Right lobe of liver (tissue), 6 donors: ENCODE results near the gene S1PR3. TPM values are rescaled to one million over a fixed set of nuclear protein-coding genes. Genes with fewer than 3 reads are reported as not detected.

Experiments
- ATAC-seq, 4 donors: fragments of 200-7000 bp; cut with Tn5 transposase; one replicate each; pipeline ENCODE4 v1.9.1; 2020; ENCODE audit warnings: mild to moderate bottlenecking in 4 of 4, moderate library complexity in 4 of 4
- DNase-seq, 3 donors: peaks; one replicate each; pipeline ENCODE4 v3.0.0-alpha.2; 2020
- H3K27ac ChIP-seq, 3 donors: fragments of 200-600 bp; one replicate each; pipeline ENCODE4 v1.8.0; 2022
- H3K27me3 ChIP-seq, 2 donors: fragments of 200-600 bp; one replicate each; pipeline ENCODE4 v1.8.0; 2022
- H3K36me3 ChIP-seq, 4 donors: fragments of 200-600 bp; sonication (generic) in 1 of 4; one replicate each; pipeline versions ENCODE4 v1.5.1 to v1.8.0; 2017 to 2022; ENCODE audit warnings: control low read depth in 1 of 4
- H3K4me1 ChIP-seq, 4 donors: fragments of 200-600 bp; sonication (generic) in 1 of 4; one replicate each; pipeline versions ENCODE4 v1.5.1 to v1.8.0; 2017 to 2022; ENCODE audit warnings: control low read depth in 1 of 4
- H3K4me3 ChIP-seq, 3 donors: fragments of 200-600 bp; one replicate each; pipeline ENCODE4 v1.8.0; 2022
- H3K9me3 ChIP-seq, 4 donors: fragments of 200-600 bp; sonication (generic) in 1 of 4; one replicate each; pipeline versions ENCODE4 v1.5.1 to v1.8.0; 2017 to 2022; ENCODE audit warnings: control low read depth in 1 of 4
- CTCF ChIP-seq, 4 donors: fragments of 200-600 bp in 3 of 4; fragments of 450-650 bp in 1 of 4; IDR thresholded peaks; one replicate each; pipeline versions ENCODE4 v1.5.1 to v1.8.0; 2016 to 2022; ENCODE audit warnings: antibody characterized with exemption in 4 of 4, mild to moderate bottlenecking in 2 of 4
- POLR2A ChIP-seq: fragments of 450-650 bp; IDR thresholded peaks from one replicate; pipeline ENCODE4 v1.6.1; 2017; ENCODE audit warnings: antibody characterized with exemption, mild to moderate bottlenecking
- WGBS: methylation state at CpG from one replicate; pipeline ENCODE4 v1.1.6; 2018; ENCODE audit warnings: low coverage, low lambda C conversion rate; ENCODE audit not compliant: insufficient coverage; ENCODE audit errors: missing lambda C conversion rate; 5-methylcytosine and 5-hydroxymethylcytosine counted together
- intact Hi-C, 2 donors: fragments of 100-400 bp; cut with DNase I; formaldehyde crosslinking; loops; one replicate each; pipeline versions ENCODE4 v1.11.2 to v1.14.1; 2022
- total RNA-seq, 6 experiments: library from RNA; depleted of rRNA in 2 of 6; stranded (reverse); fragments of >200 nt in 2 of 6; fragmentation: NEBNext Ultra II Directional in 3 of 6; extraction: Animal tissue kit (Norgen Biotek cat#: 25700) in 3 of 6; gene quantifications; one replicate each; pipeline versions ENCODE4 v1.1.0 to v1.2.4, GENCODE V29; 2016 to 2023
- donor health status: DM: no; HTN: yes; CAD: no.
- donor health status: DM: no; HTN: no; CAD: no.
- donor health status: DM: no; HTN: no; CAD: no.
- donor health status: DM: no; HTN: yes; CAD: no.
- donor health status: DM: no; HTN: yes; CAD: no.

The S1PR3 gene
- total RNA-seq, 6 experiments from 2014 or later = 1.0 to 9.5 (median 5.0) TPM

GRCh38 chr9:89039104-89039465 is 47.8 kb downstream of the S1PR3 start:
- DNase-seq (no peak), ATAC-seq (no peak)
- Histone ChIP-seq H3K4me3 (no peak overlapping the region), H3K27me3 (no peaks in the 10 kb centered on the region), H3K36me3 (no peaks in the 10 kb centered on the region), H3K4me1 (no peaks in the 10 kb centered on the region), H3K27ac (no peak overlapping the region), H3K9me3 (no peaks in the 10 kb centered on the region)
- TF ChIP-seq POLR2A (no peak), CTCF (IDR thresholded peaks at IDR 0.05) (no peak)
- intact Hi-C loops = no loop called here
- WGBS = 86% methylated on average over 2 of the region's 4 CpGs

- DNase-seq = no peak
- Histone ChIP-seq H3K4me3 (no peak overlapping the region), H3K36me3 (no peaks in the 10 kb centered on the region), H3K4me1 (no peaks in the 10 kb centered on the region), H3K27ac (no peak overlapping the region), H3K9me3 (no peaks in the 10 kb centered on the region), H3K27me3 (no peaks in the 10 kb centered on the region)
- TF ChIP-seq POLR2A (no peak), CTCF (IDR thresholded peaks at IDR 0.05) (no peak)
- intact Hi-C loops = no loop called here
- ATAC-seq = no peak
- 88% methylated on average over 2 of the region's 2 CpGs for WGBS
Measured at GRCh38 chr9:89039664-89040063, 48.4 kb downstream of the S1PR3 start.

- intact Hi-C loops = no loop called here
- no peaks in the 10 kb centered on the region for H3K9me3 ChIP-seq
- 92% methylated on average over 7 of the region's 9 CpGs for WGBS
- H3K27me3 ChIP-seq = no peaks in the 10 kb centered on the region
- DNase-seq = no peak
- H3K27ac ChIP-seq = no peak overlapping the region
- H3K4me1 ChIP-seq = no peaks in the 10 kb centered on the region
- TF ChIP-seq POLR2A (no peak), CTCF (IDR thresholded peaks at IDR 0.05) (no peak)
- no peak overlapping the region for H3K4me3 ChIP-seq
- H3K36me3 ChIP-seq = no peaks in the 10 kb centered on the region
- ATAC-seq = no peak
Measured at GRCh38 chr9:89042984-89043383, 51.7 kb downstream of the S1PR3 start.

GRCh38 chr9:89044104-89044503 is 52.8 kb downstream of the S1PR3 start:
- Histone ChIP-seq H3K4me3 (no peak overlapping the region), H3K36me3 (no peaks in the 10 kb centered on the region), H3K27ac (no peak overlapping the region), H3K27me3 (no peaks in the 10 kb centered on the region), H3K4me1 (no peaks in the 10 kb centered on the region), H3K9me3 (no peaks in the 10 kb centered on the region)
- 83% methylated on average over 2 of the region's 2 CpGs for WGBS
- ATAC-seq (no peak), DNase-seq (no peak)
- intact Hi-C loops = no loop called here
- TF ChIP-seq POLR2A = no peak
- TF ChIP-seq CTCF (IDR thresholded peaks at IDR 0.05) = no peak

GRCh38 chr9:89044881-89045280 is 53.6 kb downstream of the S1PR3 start:
- H3K27me3 ChIP-seq = no peaks in the 10 kb centered on the region
- no peak overlapping the region for H3K27ac ChIP-seq
- H3K4me3 ChIP-seq = no peak overlapping the region
- no peaks in the 10 kb centered on the region for H3K9me3 ChIP-seq
- no peak for TF ChIP-seq POLR2A
- TF ChIP-seq CTCF (IDR thresholded peaks at IDR 0.05) = no peak
- intact Hi-C loops = no loop called here
- no peaks in the 10 kb centered on the region for H3K36me3 ChIP-seq
- ATAC-seq = no peak
- DNase-seq = no peak
- 71% methylated on average over 1 of the region's 4 CpGs for WGBS
- no peaks in the 10 kb centered on the region for H3K4me1 ChIP-seq
